Progenitor cell of endocrine pancreas (in vitro differentiated cells): Measurements from ENCODE around the gene SCG3. TPM values are rescaled to one million over a fixed set of nuclear protein-coding genes. Genes with fewer than 3 reads are reported as not detected.

Experiments used
- DNase-seq: peaks from one replicate; pipeline ENCODE4 v3.0.0; 2021; ENCODE audit warnings: low spot score; ENCODE audit not compliant: unreplicated experiment
- H3K27ac Mint-ChIP-seq: 2 replicates; pipeline ENCODE4 v1.8.0; 2021; ENCODE audit warnings: mild to moderate bottlenecking, moderate library complexity, mixed read lengths
- H3K27me3 Mint-ChIP-seq: 2 replicates; pipeline ENCODE4 v1.8.0; 2021; ENCODE audit warnings: mixed read lengths
- H3K36me3 Mint-ChIP-seq: 2 replicates; pipeline ENCODE4 v1.8.0; 2022; ENCODE audit warnings: mixed read lengths; ENCODE audit not compliant: insufficient read depth
- H3K4me1 Mint-ChIP-seq: 2 replicates; pipeline ENCODE4 v1.8.0; 2021; ENCODE audit warnings: low read depth, mixed read lengths
- H3K4me3 Mint-ChIP-seq: 2 replicates; pipeline ENCODE4 v1.8.0; 2021; ENCODE audit warnings: low read depth, mild to moderate bottlenecking, moderate library complexity, mixed read lengths
- H3K9me3 Mint-ChIP-seq: 2 replicates; pipeline ENCODE4 v1.8.0; 2021; ENCODE audit warnings: low read depth, mixed read lengths
- total RNA-seq: library from RNA; stranded (reverse); gene quantifications from 2 replicates; pipeline ENCODE4 v1.2.1, GENCODE V29; 2021
- TF ChIP-seq, protein P1 (sequence below): fragments of 200-600 bp; sonication (generic); IDR thresholded peaks from one replicate; pipeline ENCODE4 v1.5.0; 2021; ENCODE audit warnings: antibody characterized with exemption, mild to moderate bottlenecking; ENCODE audit not compliant: unreplicated experiment

The SCG3 gene
- total RNA-seq, 1 donor from 2014 or later, result 7.9 TPM

- H3K36me3 Mint-ChIP-seq, result no peaks in the 10 kb centered on the region
- TF ChIP-seq, protein P1, sequence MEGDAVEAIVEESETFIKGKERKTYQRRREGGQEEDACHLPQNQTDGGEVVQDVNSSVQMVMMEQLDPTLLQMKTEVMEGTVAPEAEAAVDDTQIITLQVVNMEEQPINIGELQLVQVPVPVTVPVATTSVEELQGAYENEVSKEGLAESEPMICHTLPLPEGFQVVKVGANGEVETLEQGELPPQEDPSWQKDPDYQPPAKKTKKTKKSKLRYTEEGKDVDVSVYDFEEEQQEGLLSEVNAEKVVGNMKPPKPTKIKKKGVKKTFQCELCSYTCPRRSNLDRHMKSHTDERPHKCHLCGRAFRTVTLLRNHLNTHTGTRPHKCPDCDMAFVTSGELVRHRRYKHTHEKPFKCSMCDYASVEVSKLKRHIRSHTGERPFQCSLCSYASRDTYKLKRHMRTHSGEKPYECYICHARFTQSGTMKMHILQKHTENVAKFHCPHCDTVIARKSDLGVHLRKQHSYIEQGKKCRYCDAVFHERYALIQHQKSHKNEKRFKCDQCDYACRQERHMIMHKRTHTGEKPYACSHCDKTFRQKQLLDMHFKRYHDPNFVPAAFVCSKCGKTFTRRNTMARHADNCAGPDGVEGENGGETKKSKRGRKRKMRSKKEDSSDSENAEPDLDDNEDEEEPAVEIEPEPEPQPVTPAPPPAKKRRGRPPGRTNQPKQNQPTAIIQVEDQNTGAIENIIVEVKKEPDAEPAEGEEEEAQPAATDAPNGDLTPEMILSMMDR, result no peak
- H3K27me3 Mint-ChIP-seq, result peaks cover 10% of the 10 kb centered on the region
- H3K4me3 Mint-ChIP-seq, result no peak overlapping the region
- no peak for DNase-seq
- peaks cover 5% of the 10 kb centered on the region for H3K4me1 Mint-ChIP-seq
- H3K27ac Mint-ChIP-seq, result no peak overlapping the region
- H3K9me3 Mint-ChIP-seq, result no peaks in the 10 kb centered on the region
Measured at GRCh38 chr15:51675234-51675633, 6.1 kb upstream of the SCG3 start.

- Mint-ChIP-seq H3K27me3 (peaks cover 20% of the 10 kb centered on the region), H3K4me1 (peaks cover 5% of the 10 kb centered on the region), H3K4me3 (no peak overlapping the region), H3K27ac (no peak overlapping the region), H3K36me3 (no peaks in the 10 kb centered on the region), H3K9me3 (no peaks in the 10 kb centered on the region)
- TF ChIP-seq, protein P1, result no peak
- no peak for DNase-seq
Measured at GRCh38 chr15:51677021-51677420, 4.3 kb upstream of the SCG3 start.

DNA sequence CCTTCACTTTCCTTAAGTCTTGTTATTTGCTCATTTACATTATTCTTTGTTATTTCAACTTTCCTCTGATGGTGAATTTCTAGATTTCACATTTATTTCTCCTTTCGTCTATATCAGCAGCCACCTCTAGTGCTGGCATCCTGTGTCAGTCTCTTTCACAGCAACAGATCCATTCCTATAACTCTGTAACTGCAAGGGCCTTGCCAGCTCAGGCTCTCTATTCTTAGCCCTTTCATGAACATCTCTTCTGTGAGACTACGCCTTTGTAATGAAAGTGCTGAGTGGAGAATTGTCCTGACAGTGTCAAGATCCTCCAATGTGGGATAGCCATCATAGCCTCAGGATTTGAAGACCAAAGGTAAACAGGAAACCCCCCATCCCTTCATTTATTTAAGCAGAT is 3.9 kb upstream of the SCG3 start:
- Mint-ChIP-seq H3K27me3 (peaks cover 20% of the 10 kb centered on the region), H3K4me1 (peaks cover 3% of the 10 kb centered on the region), H3K4me3 (no peak overlapping the region), H3K9me3 (no peaks in the 10 kb centered on the region), H3K27ac (no peak overlapping the region), H3K36me3 (no peaks in the 10 kb centered on the region)
- DNase-seq, result no peak
- TF ChIP-seq, protein P1, result no peak

DNA sequence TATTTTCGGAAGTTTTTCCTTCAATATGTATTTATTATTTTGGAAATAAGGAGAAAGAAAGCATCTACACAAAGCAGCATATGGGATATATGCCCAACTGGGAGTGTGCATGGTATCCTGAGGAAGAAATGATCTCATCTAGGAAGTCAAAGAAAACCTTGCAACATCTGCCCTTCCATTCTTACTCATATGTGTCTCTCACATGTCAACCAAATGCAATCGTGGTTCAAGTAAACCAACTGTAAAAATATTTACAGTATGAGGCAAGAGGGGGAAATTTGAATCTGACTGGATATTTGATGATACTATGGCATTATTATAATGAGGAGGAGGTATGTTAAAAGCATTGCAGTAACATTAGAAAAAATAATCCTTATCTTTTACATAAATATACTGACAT is 3.2 kb upstream of the SCG3 start:
- peaks cover 23% of the 10 kb centered on the region for H3K27me3 Mint-ChIP-seq
- no peak overlapping the region for H3K27ac Mint-ChIP-seq
- no peaks in the 10 kb centered on the region for H3K36me3 Mint-ChIP-seq
- TF ChIP-seq, protein P1, result no peak
- H3K4me3 Mint-ChIP-seq, result no peak overlapping the region
- no peaks in the 10 kb centered on the region for H3K9me3 Mint-ChIP-seq
- peaks cover 2% of the 10 kb centered on the region for H3K4me1 Mint-ChIP-seq
- DNase-seq, result no peak

DNA sequence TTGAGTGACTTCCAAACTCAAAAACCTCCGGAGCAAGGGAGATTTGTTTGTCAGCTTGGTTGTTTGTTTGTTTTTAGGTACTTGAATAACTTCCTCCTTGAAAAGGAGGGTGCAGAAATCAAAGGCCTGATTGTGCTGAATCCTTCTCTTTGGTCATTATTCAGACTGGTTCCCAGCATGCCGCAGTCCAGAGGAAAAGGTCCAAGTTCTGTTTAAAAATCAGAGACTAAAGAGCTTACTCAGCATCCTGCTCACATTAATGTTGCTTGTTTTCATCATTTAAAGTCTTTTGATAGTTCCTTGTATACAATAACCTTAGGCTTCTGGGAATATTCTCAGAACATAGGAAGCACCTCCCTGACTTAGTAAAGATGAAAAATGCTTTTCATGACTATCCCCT is 982 bp upstream of the SCG3 start:
- H3K9me3 Mint-ChIP-seq, result no peaks in the 10 kb centered on the region
- no peaks in the 10 kb centered on the region for H3K36me3 Mint-ChIP-seq
- H3K27me3 Mint-ChIP-seq, result peaks cover 30% of the 10 kb centered on the region
- H3K4me1 Mint-ChIP-seq, result peaks cover 2% of the 10 kb centered on the region
- H3K27ac Mint-ChIP-seq, result no peak overlapping the region
- no peak overlapping the region for H3K4me3 Mint-ChIP-seq
- TF ChIP-seq, protein P1, result no peak
- DNase-seq, result no peak

DNA sequence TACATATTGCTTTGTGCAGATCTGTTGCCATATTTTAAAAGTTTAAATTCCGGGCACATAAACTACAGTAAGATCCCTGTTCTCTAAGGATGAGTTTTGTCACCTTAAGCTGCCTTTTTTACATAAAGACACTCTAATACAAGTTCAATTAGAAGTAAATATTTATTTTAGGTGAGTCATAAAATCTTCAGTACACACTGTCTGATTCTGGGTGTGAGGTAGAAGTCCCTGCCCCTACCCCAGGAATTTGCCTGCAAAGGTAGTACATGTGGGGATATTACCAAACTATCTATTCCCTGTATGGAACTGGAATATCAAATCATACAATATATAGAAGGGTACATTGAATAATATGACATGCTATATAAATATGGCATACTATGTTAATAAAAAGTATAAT is 6.3 kb downstream of the SCG3 start:
- Mint-ChIP-seq H3K27me3 (peaks cover 15% of the 10 kb centered on the region), H3K36me3 (no peaks in the 10 kb centered on the region), H3K9me3 (no peaks in the 10 kb centered on the region), H3K4me1 (no peaks in the 10 kb centered on the region), H3K27ac (no peak overlapping the region), H3K4me3 (no peak overlapping the region)
- TF ChIP-seq, protein P1, result no peak
- no peak for DNase-seq
